Bronchial epithelial cell (primary cell): ENCODE data around the gene TNK2. TPM values are rescaled to one million over a fixed set of nuclear protein-coding genes. Genes with fewer than 3 reads are reported as not detected.
A peak's percentile ranks its signal among the peaks of the same experiment; 100 is the strongest.
"Not testable (repeated sequence)": the region's sequence is repeated elsewhere in the genome, so short reads cannot be mapped to it uniquely, and the experiment has no call there.

ENCODE experiments used
- DNase-seq: peaks from one replicate; pipeline ENCODE4 v3.0.0-alpha.2; 2010; ENCODE audit warnings: low read depth
- FAIRE-seq: peaks from 2 replicates; lab custom pipeline; 2011; peaks lifted over from hg19 to GRCh38; lab: Jason Lieb, UNC
- H3K27me3 ChIP-seq: 2 replicates; pipeline ENCODE4 v1.5.1; 2011; ENCODE audit warnings: low read length; ENCODE audit not compliant: control insufficient read depth, insufficient read depth
- H3K36me3 ChIP-seq: 2 replicates; pipeline ENCODE4 v1.5.1; 2011; ENCODE audit warnings: low read length; ENCODE audit not compliant: control insufficient read depth, insufficient read depth
- H3K4me3 ChIP-seq: 2 replicates; pipeline ENCODE4 v1.5.1; 2011; ENCODE audit warnings: mild to moderate bottlenecking, low read depth, low read length, control low read depth
- total RNA-seq: library from RNA; depleted of rRNA; stranded (reverse); fragments of >200 nt; gene quantifications from 2 replicates; pipeline ENCODE4 v1.2.1, GENCODE V29; 2014
- TF ChIP-seq, protein P1 (sequence below): IDR thresholded peaks from 2 replicates; pipeline ENCODE4 v1.5.1; 2011; ENCODE audit warnings: mild to moderate bottlenecking, moderate library complexity, low read length, control low read depth, inconsistent platforms; ENCODE audit not compliant: insufficient read depth, severe bottlenecking

TNK2 gene
- total RNA-seq, 1 donor from 2014 or later, result 6.3 TPM

- TF ChIP-seq, protein P1, sequence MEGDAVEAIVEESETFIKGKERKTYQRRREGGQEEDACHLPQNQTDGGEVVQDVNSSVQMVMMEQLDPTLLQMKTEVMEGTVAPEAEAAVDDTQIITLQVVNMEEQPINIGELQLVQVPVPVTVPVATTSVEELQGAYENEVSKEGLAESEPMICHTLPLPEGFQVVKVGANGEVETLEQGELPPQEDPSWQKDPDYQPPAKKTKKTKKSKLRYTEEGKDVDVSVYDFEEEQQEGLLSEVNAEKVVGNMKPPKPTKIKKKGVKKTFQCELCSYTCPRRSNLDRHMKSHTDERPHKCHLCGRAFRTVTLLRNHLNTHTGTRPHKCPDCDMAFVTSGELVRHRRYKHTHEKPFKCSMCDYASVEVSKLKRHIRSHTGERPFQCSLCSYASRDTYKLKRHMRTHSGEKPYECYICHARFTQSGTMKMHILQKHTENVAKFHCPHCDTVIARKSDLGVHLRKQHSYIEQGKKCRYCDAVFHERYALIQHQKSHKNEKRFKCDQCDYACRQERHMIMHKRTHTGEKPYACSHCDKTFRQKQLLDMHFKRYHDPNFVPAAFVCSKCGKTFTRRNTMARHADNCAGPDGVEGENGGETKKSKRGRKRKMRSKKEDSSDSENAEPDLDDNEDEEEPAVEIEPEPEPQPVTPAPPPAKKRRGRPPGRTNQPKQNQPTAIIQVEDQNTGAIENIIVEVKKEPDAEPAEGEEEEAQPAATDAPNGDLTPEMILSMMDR, result no peak
- FAIRE-seq, result no peak
- Histone ChIP-seq H3K4me3 (peak overlapping the region; percentile 54), H3K27me3 (no peaks in the 10 kb centered on the region), H3K36me3 (no peaks in the 10 kb centered on the region)
- no peak for DNase-seq
Measured at GRCh38 chr3:195907684-195907933, 742 bp downstream of the TNK2 start.

DNA sequence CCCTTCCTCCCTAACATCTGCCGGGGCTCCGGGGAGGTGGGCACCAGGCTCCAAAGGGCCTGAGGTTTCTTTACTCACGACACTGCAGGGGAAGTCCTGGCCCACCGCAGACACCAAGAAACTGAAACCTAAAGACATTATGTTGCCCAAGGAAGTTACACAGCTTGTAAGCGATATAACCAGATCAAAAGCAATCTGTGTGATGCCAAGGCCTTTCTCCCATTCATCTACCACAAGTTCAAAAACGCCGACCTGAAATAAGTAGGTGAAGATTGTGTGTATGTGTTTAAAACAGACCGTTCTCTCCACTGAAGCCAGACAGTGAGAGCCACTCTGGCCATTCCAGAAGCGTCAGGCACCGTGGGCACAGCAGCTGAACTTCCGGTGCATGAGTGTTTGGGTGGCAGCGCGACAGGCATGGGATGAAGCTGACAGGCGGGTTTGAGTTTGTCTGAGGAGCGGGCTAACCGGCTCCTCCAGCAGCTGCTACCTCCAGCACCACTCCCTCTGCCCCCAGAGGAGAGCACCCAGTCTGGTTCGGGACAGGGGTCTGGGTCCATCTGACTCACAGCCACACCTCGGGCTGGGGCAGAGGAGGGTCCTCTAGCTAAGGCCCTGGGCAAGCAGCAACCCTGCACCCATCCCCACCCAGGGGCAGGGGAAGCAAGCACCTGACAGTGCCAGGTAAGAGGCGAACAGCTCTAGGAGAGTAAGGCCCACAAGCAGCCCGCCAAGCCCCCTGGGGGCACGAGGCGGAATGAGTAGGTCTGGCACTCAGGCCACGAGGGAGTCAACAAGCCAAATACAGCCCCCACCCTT is 1.3 kb downstream of the TNK2 start:
- DNase-seq (peak; percentile 47), FAIRE-seq (no peak)
- Histone ChIP-seq H3K27me3 (no peaks in the 10 kb centered on the region), H3K4me3 (peak overlapping the region; percentile 54), H3K36me3 (no peaks in the 10 kb centered on the region)
- TF ChIP-seq, protein P1, result no peak

DNA sequence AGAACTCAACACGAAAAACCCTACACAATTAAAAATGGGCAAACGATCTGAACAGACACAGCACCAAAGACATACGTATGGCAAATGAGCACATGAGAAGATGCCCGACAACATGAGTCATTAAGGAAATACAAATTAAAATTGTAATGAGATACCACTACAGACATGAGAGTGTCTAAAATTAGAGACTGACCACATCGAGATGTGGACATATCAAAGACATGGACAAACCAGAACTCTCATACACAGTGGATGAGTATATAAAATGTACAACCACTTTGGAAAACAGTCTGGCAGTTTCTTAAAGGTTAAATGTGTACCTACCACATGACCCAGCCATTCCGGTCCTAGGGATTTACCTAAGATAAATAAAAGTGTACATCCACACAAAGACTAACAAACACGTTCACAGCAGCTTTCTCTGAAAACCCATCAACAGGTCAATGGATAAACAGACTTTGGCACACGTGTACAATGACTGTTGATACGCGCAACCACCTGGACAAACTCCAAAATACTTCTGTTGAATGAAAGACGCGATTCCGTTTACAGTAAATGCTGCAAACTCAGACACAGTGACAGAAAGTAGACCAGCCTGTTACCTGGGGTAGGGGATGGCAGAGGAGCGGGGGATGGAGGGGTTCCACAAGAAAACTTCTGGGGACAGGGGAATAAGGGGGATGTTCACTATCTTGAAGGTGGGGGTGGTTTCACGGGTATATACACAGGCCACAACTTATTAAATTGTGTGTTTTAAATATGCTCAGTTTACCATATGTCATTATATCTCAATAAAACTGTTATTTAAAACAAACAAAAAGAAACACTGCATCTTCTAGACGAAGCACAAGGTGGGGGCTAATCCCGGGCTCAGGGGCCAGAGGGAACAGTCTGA is 2.1 kb downstream of the TNK2 start:
- DNase-seq, result peak; percentile 84

DNA sequence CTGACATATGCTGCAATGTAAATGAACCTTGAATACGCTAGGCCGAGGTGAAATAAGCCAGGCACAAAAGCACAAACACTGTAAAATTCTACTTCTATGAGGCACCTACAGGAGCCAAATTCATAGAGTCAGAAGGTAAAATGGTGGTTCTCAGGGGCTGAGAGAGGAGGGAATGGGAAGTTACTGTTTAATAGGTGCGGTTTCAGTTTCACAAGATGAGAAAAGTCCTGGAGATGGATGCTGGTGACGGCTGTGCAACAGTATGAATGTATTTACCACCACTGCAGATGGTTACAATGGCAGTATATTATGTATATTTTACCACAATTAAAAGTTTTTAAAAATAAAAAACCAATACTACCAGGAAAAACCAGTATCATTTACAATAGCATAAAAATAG is 4.0 kb downstream of the TNK2 start:
- no peak for DNase-seq
- no peak for FAIRE-seq
- TF ChIP-seq, protein P1, result no peak
- no peaks in the 10 kb centered on the region for H3K27me3 ChIP-seq
- no peak overlapping the region for H3K4me3 ChIP-seq
- H3K36me3 ChIP-seq, result peaks cover 6% of the 10 kb centered on the region

More for the DNA sequence above, 2.1 kb downstream of the TNK2 start:
- TF ChIP-seq, protein P1, result no peak
- FAIRE-seq, result no peak
- H3K4me3 ChIP-seq, result peak overlapping the region; percentile 54
- H3K36me3 ChIP-seq, result peaks cover 3% of the 10 kb centered on the region
- no peaks in the 10 kb centered on the region for H3K27me3 ChIP-seq

GRCh38 chr3:195903950-195904290 is 4.4 kb downstream of the TNK2 start:
- no peaks in the 10 kb centered on the region for H3K27me3 ChIP-seq
- peaks cover 6% of the 10 kb centered on the region for H3K36me3 ChIP-seq
- DNase-seq (no peak), FAIRE-seq (no peak)
- H3K4me3 ChIP-seq, result no peak overlapping the region
- TF ChIP-seq, protein P1, result no peak

DNA sequence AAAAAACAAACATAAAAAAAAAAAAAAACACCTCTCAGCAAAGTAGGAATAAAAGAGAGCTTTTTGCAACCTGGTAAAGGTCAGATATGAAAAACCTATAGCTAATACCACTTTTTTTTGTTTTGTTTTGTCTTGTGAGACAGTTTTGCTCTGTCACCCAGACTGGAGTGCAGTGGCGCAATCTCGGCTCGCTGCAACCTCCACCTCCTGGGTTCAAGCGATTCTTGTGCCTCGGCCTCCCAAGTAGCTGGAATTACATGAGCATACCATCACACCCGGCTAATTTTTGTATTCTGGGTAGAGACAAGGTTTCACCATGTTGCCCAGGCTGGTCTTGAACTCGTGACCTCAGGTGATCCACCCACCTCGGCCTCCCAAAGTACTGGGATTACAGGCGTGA is 5.7 kb downstream of the TNK2 start:
- not testable (repeated sequence) for H3K4me3 ChIP-seq, DNase-seq, H3K27me3 ChIP-seq, FAIRE-seq, H3K36me3 ChIP-seq

GRCh38 chr3:195901836-195902585 is 6.3 kb downstream of the TNK2 start:
- DNase-seq, result not testable (repeated sequence)

More at GRCh38 chr3:195901836-195902585, 6.3 kb downstream of the TNK2 start:
- H3K36me3 ChIP-seq, FAIRE-seq, H3K27me3 ChIP-seq, H3K4me3 ChIP-seq: not testable (repeated sequence)
